ENCODE results near the gene C2CD4A. TPM values are rescaled to one million over a fixed set of nuclear protein-coding genes. Genes with fewer than 3 reads are reported as not detected.

C2CD4A gene
- total and polyA plus RNA-seq, 4 donors = under 0.01 to 0.02 TPM; not detected in 2

DNA sequence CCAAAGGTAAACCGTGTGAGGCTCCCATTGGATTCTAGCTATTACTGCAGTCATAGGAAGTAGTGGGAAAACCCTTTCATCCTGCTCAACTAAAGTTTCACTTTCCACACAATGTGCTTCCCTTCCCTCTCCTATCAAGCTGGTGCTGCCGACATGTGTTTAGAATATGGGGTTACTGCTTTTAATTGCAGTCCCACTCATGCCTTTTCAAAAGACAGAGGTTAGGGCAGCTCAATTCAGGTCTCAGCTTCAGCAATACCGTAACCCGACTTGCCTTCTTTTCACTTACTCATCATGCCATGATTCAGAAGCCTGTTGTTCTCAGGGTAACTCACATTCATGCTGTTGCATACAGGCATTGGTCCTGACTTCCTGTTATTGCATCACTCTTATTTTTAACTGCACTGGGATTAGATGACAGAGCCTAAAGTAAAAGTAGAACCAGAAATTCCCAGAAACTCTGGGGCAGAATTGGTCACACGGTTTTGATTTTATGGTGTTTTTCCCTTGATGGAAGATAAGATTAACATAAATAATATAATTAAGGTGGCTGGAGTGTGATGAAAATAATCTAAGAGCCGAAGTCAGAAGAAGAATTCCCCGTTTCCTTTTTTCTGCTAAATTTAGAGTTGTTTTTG is 52.6 kb downstream of the C2CD4A start:
- TF ChIP-seq GABPA (IDR thresholded peaks at IDR 0.05 in 1 of 2, conservative IDR thresholded peaks at IDR 0.05 in 1 of 2) (peak in 1 of 2 donors; percentile 33), YY1 (IDR thresholded peaks at IDR 0.05) (peak; percentile 19), FOXA1 (IDR thresholded peaks at IDR 0.05) (no peak), RAD21 (IDR thresholded peaks at IDR 0.05) (peak; percentile 29 to 45)
- TF ChIP-seq, protein P1, sequence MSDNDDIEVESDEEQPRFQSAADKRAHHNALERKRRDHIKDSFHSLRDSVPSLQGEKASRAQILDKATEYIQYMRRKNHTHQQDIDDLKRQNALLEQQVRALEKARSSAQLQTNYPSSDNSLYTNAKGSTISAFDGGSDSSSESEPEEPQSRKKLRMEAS (IDR thresholded peaks at IDR 0.05) = peak; percentile 41
- TF ChIP-seq, protein P2, sequence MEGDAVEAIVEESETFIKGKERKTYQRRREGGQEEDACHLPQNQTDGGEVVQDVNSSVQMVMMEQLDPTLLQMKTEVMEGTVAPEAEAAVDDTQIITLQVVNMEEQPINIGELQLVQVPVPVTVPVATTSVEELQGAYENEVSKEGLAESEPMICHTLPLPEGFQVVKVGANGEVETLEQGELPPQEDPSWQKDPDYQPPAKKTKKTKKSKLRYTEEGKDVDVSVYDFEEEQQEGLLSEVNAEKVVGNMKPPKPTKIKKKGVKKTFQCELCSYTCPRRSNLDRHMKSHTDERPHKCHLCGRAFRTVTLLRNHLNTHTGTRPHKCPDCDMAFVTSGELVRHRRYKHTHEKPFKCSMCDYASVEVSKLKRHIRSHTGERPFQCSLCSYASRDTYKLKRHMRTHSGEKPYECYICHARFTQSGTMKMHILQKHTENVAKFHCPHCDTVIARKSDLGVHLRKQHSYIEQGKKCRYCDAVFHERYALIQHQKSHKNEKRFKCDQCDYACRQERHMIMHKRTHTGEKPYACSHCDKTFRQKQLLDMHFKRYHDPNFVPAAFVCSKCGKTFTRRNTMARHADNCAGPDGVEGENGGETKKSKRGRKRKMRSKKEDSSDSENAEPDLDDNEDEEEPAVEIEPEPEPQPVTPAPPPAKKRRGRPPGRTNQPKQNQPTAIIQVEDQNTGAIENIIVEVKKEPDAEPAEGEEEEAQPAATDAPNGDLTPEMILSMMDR (IDR thresholded peaks at IDR 0.05; ENCODE audit: low read depth, low read length, missing input control) = no peak
- TF ChIP-seq, protein P3, sequence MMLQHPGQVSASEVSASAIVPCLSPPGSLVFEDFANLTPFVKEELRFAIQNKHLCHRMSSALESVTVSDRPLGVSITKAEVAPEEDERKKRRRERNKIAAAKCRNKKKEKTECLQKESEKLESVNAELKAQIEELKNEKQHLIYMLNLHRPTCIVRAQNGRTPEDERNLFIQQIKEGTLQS (IDR thresholded peaks at IDR 0.05) = peak; percentile 85
- TF ChIP-seq, protein P4, sequence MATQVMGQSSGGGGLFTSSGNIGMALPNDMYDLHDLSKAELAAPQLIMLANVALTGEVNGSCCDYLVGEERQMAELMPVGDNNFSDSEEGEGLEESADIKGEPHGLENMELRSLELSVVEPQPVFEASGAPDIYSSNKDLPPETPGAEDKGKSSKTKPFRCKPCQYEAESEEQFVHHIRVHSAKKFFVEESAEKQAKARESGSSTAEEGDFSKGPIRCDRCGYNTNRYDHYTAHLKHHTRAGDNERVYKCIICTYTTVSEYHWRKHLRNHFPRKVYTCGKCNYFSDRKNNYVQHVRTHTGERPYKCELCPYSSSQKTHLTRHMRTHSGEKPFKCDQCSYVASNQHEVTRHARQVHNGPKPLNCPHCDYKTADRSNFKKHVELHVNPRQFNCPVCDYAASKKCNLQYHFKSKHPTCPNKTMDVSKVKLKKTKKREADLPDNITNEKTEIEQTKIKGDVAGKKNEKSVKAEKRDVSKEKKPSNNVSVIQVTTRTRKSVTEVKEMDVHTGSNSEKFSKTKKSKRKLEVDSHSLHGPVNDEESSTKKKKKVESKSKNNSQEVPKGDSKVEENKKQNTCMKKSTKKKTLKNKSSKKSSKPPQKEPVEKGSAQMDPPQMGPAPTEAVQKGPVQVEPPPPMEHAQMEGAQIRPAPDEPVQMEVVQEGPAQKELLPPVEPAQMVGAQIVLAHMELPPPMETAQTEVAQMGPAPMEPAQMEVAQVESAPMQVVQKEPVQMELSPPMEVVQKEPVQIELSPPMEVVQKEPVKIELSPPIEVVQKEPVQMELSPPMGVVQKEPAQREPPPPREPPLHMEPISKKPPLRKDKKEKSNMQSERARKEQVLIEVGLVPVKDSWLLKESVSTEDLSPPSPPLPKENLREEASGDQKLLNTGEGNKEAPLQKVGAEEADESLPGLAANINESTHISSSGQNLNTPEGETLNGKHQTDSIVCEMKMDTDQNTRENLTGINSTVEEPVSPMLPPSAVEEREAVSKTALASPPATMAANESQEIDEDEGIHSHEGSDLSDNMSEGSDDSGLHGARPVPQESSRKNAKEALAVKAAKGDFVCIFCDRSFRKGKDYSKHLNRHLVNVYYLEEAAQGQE (IDR thresholded peaks at IDR 0.05) = peak; percentile 65
- WGBS = 53% methylated on average over 7 of the region's 7 CpGs
- H3K4me1 ChIP-seq (ENCODE audit: control insufficient read depth in 4 of 4, insufficient read depth in 4 of 4, low read length in 3 of 4) = peaks cover 0 to 8% (median 3%) of the 10 kb centered on the region in 4 donors
- no peaks in the 10 kb centered on the region for H3K27me3 ChIP-seq (ENCODE audit: control insufficient read depth in 4 of 4, insufficient read depth in 4 of 4, low read length in 3 of 4)
- no peak for DNase-seq (ENCODE audit: low spot score)
- no peak overlapping the region for H3K9ac ChIP-seq (ENCODE audit: low read depth in 1 of 2, low read length in 2 of 2)
- no peaks in the 10 kb centered on the region for H3K9me3 ChIP-seq (ENCODE audit: control insufficient read depth in 4 of 4, low read length in 3 of 4)
- H3K4me3 ChIP-seq (ENCODE audit: low read depth in 1 of 3, low read length in 3 of 3) = no peak overlapping the region
- H3K36me3 ChIP-seq (ENCODE audit: control insufficient read depth in 4 of 4, insufficient read depth in 3 of 4, low read depth in 1 of 4, low read length in 3 of 4) = no peaks in the 10 kb centered on the region
- peak overlapping the region; percentile 55 to 65 for H3K27ac ChIP-seq (ENCODE audit: low read depth in 1 of 2, low read length in 2 of 2)

DNA sequence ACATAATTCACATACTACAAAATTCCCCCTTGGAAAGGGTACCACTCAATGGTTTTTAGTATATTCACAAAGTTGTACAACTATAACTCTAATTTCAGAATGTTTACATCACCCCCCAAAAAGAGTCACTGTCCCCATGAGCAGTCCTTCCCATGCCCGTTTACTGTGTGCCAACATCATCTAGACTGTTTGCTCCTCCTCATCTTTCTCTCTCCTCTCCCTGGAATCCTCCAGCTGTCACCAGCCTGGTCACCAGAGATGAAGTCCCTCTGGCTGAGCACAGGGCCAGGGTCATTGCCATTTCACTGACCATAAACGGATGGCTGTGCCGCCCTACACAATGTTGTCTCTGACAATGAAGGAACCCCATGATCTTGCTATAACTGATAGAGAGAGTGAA is 53.1 kb downstream of the C2CD4A start:
- no peak overlapping the region for H3K9ac ChIP-seq (ENCODE audit: low read depth in 1 of 2, low read length in 2 of 2)
- peak overlapping the region in 1 of 2 donors; percentile 65 for H3K27ac ChIP-seq (ENCODE audit: low read depth in 1 of 2, low read length in 2 of 2)
- WGBS = 92% methylated on average over 3 of the region's 3 CpGs
- H3K4me1 ChIP-seq (ENCODE audit: control insufficient read depth in 4 of 4, insufficient read depth in 4 of 4, low read length in 3 of 4) = peaks cover 3 to 13% (median 6%) of the 10 kb centered on the region in 4 donors
- no peak for DNase-seq (ENCODE audit: low spot score)
- no peak overlapping the region for H3K4me3 ChIP-seq (ENCODE audit: low read depth in 1 of 3, low read length in 3 of 3)
- no peaks in the 10 kb centered on the region for H3K9me3 ChIP-seq (ENCODE audit: control insufficient read depth in 4 of 4, low read length in 3 of 4)
- H3K27me3 ChIP-seq (ENCODE audit: control insufficient read depth in 4 of 4, insufficient read depth in 4 of 4, low read length in 3 of 4) = no peaks in the 10 kb centered on the region
- TF ChIP-seq JUND (IDR thresholded peaks at IDR 0.05) (no peak), YY1 (IDR thresholded peaks at IDR 0.05) (no peak), NR2F2 (IDR thresholded peaks at IDR 0.05) (no peak), TAF1 (conservative IDR thresholded peaks at IDR 0.05) (no peak), SP1 (IDR thresholded peaks at IDR 0.05) (no peak), GABPA (IDR thresholded peaks at IDR 0.05 in 1 of 2, conservative IDR thresholded peaks at IDR 0.05 in 1 of 2) (no peak), FOXA2 (IDR thresholded peaks at IDR 0.05) (no peak), RAD21 (IDR thresholded peaks at IDR 0.05) (no peak), FOXA1 (IDR thresholded peaks at IDR 0.05) (no peak), HNF4G (IDR thresholded peaks at IDR 0.05) (no peak), EGR1 (IDR thresholded peaks at IDR 0.05; ENCODE audit: low read depth in 2 of 2) (no peak)
- TF ChIP-seq, protein P3 (IDR thresholded peaks at IDR 0.05) = no peak
- TF ChIP-seq, protein P5, sequence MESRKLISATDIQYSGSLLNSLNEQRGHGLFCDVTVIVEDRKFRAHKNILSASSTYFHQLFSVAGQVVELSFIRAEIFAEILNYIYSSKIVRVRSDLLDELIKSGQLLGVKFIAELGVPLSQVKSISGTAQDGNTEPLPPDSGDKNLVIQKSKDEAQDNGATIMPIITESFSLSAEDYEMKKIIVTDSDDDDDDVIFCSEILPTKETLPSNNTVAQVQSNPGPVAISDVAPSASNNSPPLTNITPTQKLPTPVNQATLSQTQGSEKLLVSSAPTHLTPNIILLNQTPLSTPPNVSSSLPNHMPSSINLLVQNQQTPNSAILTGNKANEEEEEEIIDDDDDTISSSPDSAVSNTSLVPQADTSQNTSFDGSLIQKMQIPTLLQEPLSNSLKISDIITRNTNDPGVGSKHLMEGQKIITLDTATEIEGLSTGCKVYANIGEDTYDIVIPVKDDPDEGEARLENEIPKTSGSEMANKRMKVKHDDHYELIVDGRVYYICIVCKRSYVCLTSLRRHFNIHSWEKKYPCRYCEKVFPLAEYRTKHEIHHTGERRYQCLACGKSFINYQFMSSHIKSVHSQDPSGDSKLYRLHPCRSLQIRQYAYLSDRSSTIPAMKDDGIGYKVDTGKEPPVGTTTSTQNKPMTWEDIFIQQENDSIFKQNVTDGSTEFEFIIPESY (IDR thresholded peaks at IDR 0.05) = no peak
- TF ChIP-seq, protein P2 (IDR thresholded peaks at IDR 0.05; ENCODE audit: low read depth, low read length, missing input control) = no peak
- no peaks in the 10 kb centered on the region for H3K36me3 ChIP-seq (ENCODE audit: control insufficient read depth in 4 of 4, insufficient read depth in 3 of 4, low read depth in 1 of 4, low read length in 3 of 4)
